ENCODE results near the gene MYO1B.

Gene MYO1B

GRCh38 chr2:191327484-191327883, 82.3 kb downstream of the MYO1B start:
- DNase-seq = no peak

- DNase-seq = no peak
These were observed 83.1 kb downstream of the MYO1B start for GRCh38 chr2:191328150-191328809.

GRCh38 chr2:191329841-191330240, 84.6 kb downstream of the MYO1B start:
- no peak for DNase-seq

- DNase-seq = no peak
These were observed 88.7 kb downstream of the MYO1B start for GRCh38 chr2:191333911-191334357.

GRCh38 chr2:191335875-191336464, 90.8 kb downstream of the MYO1B start:
- DNase-seq = no peak

GRCh38 chr2:191341436-191341835, 96.2 kb downstream of the MYO1B start:
- no peak for DNase-seq

- no peak for DNase-seq
These were observed 98.7 kb downstream of the MYO1B start for GRCh38 chr2:191343796-191344338.

- DNase-seq = no peak
These were observed 100.6 kb downstream of the MYO1B start for GRCh38 chr2:191345788-191346187.

- no peak for DNase-seq
These were observed 102.0 kb downstream of the MYO1B start for GRCh38 chr2:191347154-191347553.

- no peak for DNase-seq
These were observed 102.7 kb downstream of the MYO1B start for GRCh38 chr2:191347881-191348280.

- DNase-seq = no peak
These were observed 104.8 kb downstream of the MYO1B start for GRCh38 chr2:191349990-191350389.

- DNase-seq = no peak
These were observed 105.6 kb downstream of the MYO1B start for GRCh38 chr2:191350826-191351225.

GRCh38 chr2:191351298-191351697, 106.1 kb downstream of the MYO1B start:
- DNase-seq = no peak

GRCh38 chr2:191351921-191352320, 106.7 kb downstream of the MYO1B start:
- no peak for DNase-seq

GRCh38 chr2:191352536-191352935, 107.3 kb downstream of the MYO1B start:
- no peak for DNase-seq

GRCh38 chr2:191355170-191355758, 110.1 kb downstream of the MYO1B start:
- no peak for DNase-seq

GRCh38 chr2:191357678-191358077, 112.5 kb downstream of the MYO1B start:
- no peak for DNase-seq

GRCh38 chr2:191358325-191359025, 113.3 kb downstream of the MYO1B start:
- DNase-seq = no peak

GRCh38 chr2:191359133-191359532, 113.9 kb downstream of the MYO1B start:
- no peak for DNase-seq

- no peak for DNase-seq
These were observed 115.7 kb downstream of the MYO1B start for GRCh38 chr2:191360918-191361317.

- DNase-seq = no peak
These were observed 117.6 kb downstream of the MYO1B start for GRCh38 chr2:191362841-191363240.

- DNase-seq = no peak
These were observed 118.1 kb downstream of the MYO1B start for GRCh38 chr2:191363267-191363666.

GRCh38 chr2:191365089-191365488, 119.9 kb downstream of the MYO1B start:
- DNase-seq = no peak

GRCh38 chr2:191366199-191366598, 121.0 kb downstream of the MYO1B start:
- DNase-seq = no peak

All from activated CD4-positive, alpha-beta T cell treated with anti-CD3 and anti-CD28 coated beads, Interleukin-10, Interleukin-2, amounts not matched to agents 100 ng/mL and 50 ng/mL, durations not matched to agents 16 hours and 8 hours (primary cell).